ENCODE data around the gene ZNF100. TPM values are rescaled to one million over a fixed set of nuclear protein-coding genes. Genes with fewer than 3 reads are reported as not detected.

Gene ZNF100
- total RNA-seq, 1 experiment from 2014 or later, result 8.5 TPM

DNA sequence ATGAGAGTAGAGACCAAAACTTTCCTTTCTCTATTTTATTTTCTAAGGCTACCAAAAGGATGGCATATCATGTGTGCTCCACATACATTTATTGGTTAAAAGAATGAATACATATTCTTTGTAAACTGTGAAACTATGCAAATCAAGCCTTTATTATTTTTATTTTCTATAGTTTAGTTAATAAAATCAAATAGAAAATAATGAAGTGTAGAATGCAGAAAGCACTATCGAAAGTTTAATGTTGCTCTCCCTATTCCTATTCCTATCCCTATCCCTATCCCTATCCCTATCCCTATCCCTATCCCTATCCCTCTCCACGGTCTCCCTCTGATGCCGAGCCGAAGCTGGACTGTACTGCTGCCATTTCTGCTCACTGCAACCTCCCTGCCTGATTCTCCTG, 60.3 kb downstream of the ZNF100 start:
- no peaks in the 10 kb centered on the region for H3K9me2 ChIP-seq (ENCODE audit: insufficient read depth)
- H3K36me3 ChIP-seq (ENCODE audit: control insufficient read depth in 1 of 2, insufficient read depth in 2 of 2, low read length in 2 of 2), result no peaks in the 10 kb centered on the region
- H3K27ac ChIP-seq (ENCODE audit: low read depth, low read length), result no peak overlapping the region
- no peaks in the 10 kb centered on the region for H3K27me3 ChIP-seq (ENCODE audit: insufficient read depth, low read length)
- TF ChIP-seq RAD21 (IDR thresholded peaks at IDR 0.05; ENCODE audit: low read depth) (no peak), CBX3 (IDR thresholded peaks at IDR 0.05; ENCODE audit: low read depth) (no peak)
- H3K4me2 ChIP-seq (ENCODE audit: low read length), result no peak overlapping the region
- DNase-seq (ENCODE audit: low read depth, low spot score) (no peak), ATAC-seq (no peak)
- H3K79me2 ChIP-seq (ENCODE audit: insufficient read depth, low read length), result no peaks in the 10 kb centered on the region
- CTCF ChIA-PET, result no interaction called here
- no peak overlapping the region for H2AFZ ChIP-seq (ENCODE audit: low read depth, low read length, poor library complexity, severe bottlenecking)
- no peaks in the 10 kb centered on the region for H3K4me1 ChIP-seq (ENCODE audit: control insufficient read depth in 1 of 2, insufficient read depth in 2 of 2, low read length in 2 of 2)
- BruUV-seq (replicated peaks), result no TSS peak
- H4K20me1 ChIP-seq (ENCODE audit: insufficient read depth), result no peaks in the 10 kb centered on the region
- no peak overlapping the region for H3K4me3 ChIP-seq (replicated peaks in 1 of 2; ENCODE audit: low read depth in 1 of 2, low read length in 2 of 2)
- POLR2A ChIA-PET, result no interaction called here
- RAD21 ChIA-PET (ENCODE audit: low non-redundant PET in 1 of 2, low total read pairs in 2 of 2, uncharacterized antibody in 2 of 2, unreplicated experiment in 2 of 2), result no interaction called here
- intact Hi-C loops (cut with micrococcal nuclease), result no loop called here
- H3K9me3 ChIP-seq (ENCODE audit: control insufficient read depth in 1 of 2, insufficient read depth in 1 of 2, low read depth in 1 of 2, low read length in 2 of 2), result peaks cover 0 to 3% of the 10 kb centered on the region in 2 experiments; a peak in 1 of 4 replicates
- no peak overlapping the region for H3K9ac ChIP-seq (ENCODE audit: low read length)

DNA sequence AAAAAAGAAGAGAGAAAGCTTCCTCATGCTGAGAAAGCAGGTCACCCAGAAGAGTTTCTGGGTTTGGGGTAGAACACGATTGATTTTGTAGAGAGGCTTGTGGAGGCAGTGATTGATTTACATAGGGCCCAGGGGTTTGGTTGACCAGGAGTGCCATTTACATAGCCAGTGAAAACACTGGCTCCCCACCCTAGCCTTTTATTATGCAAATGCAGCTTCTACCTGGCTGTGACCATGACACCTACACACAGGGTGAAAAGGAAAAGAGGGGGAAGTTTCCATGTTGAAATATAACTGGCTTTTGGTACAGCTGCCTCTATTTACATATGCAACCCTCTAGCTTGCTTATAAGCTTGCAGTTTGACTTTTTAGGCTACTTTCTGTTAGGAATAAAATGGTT, 62.0 kb downstream of the ZNF100 start:
- TF ChIP-seq, protein P1, sequence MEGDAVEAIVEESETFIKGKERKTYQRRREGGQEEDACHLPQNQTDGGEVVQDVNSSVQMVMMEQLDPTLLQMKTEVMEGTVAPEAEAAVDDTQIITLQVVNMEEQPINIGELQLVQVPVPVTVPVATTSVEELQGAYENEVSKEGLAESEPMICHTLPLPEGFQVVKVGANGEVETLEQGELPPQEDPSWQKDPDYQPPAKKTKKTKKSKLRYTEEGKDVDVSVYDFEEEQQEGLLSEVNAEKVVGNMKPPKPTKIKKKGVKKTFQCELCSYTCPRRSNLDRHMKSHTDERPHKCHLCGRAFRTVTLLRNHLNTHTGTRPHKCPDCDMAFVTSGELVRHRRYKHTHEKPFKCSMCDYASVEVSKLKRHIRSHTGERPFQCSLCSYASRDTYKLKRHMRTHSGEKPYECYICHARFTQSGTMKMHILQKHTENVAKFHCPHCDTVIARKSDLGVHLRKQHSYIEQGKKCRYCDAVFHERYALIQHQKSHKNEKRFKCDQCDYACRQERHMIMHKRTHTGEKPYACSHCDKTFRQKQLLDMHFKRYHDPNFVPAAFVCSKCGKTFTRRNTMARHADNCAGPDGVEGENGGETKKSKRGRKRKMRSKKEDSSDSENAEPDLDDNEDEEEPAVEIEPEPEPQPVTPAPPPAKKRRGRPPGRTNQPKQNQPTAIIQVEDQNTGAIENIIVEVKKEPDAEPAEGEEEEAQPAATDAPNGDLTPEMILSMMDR (IDR thresholded peaks at IDR 0.05 in 2 of 3, conservative IDR thresholded peaks at IDR 0.05 in 1 of 3; ENCODE audit: borderline replicate concordance in 1 of 3, insufficient read depth in 1 of 3, low read depth in 2 of 3, low read length in 2 of 3), result no peak
- TF ChIP-seq, protein P2, sequence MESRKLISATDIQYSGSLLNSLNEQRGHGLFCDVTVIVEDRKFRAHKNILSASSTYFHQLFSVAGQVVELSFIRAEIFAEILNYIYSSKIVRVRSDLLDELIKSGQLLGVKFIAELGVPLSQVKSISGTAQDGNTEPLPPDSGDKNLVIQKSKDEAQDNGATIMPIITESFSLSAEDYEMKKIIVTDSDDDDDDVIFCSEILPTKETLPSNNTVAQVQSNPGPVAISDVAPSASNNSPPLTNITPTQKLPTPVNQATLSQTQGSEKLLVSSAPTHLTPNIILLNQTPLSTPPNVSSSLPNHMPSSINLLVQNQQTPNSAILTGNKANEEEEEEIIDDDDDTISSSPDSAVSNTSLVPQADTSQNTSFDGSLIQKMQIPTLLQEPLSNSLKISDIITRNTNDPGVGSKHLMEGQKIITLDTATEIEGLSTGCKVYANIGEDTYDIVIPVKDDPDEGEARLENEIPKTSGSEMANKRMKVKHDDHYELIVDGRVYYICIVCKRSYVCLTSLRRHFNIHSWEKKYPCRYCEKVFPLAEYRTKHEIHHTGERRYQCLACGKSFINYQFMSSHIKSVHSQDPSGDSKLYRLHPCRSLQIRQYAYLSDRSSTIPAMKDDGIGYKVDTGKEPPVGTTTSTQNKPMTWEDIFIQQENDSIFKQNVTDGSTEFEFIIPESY (IDR thresholded peaks at IDR 0.05; ENCODE audit: extremely low read depth, insufficient replicate concordance, low read length), result no peak
- TF ChIP-seq ELF1 (IDR thresholded peaks at IDR 0.05; ENCODE audit: borderline replicate concordance, low read depth) (no peak), JUND (IDR thresholded peaks at IDR 0.05) (no peak), EGR1 (IDR thresholded peaks at IDR 0.05; ENCODE audit: low read depth) (no peak), FOSL1 (IDR thresholded peaks at IDR 0.05; ENCODE audit: low read depth) (no peak), EZH2 (IDR thresholded peaks at IDR 0.05) (no peak)
- TF ChIP-seq, protein P3, sequence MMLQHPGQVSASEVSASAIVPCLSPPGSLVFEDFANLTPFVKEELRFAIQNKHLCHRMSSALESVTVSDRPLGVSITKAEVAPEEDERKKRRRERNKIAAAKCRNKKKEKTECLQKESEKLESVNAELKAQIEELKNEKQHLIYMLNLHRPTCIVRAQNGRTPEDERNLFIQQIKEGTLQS (IDR thresholded peaks at IDR 0.05), result no peak
- Histone ChIP-seq H3K9ac (ENCODE audit: low read length) (no peak overlapping the region), H3K9me2 (ENCODE audit: insufficient read depth) (no peaks in the 10 kb centered on the region), H2AFZ (ENCODE audit: low read depth, low read length, poor library complexity, severe bottlenecking) (no peak overlapping the region), H3K4me3 (replicated peaks in 1 of 2; ENCODE audit: low read depth in 1 of 2, low read length in 2 of 2) (no peak overlapping the region), H3K9me3 (ENCODE audit: control insufficient read depth in 1 of 2, insufficient read depth in 1 of 2, low read depth in 1 of 2, low read length in 2 of 2) (peaks cover 0 to 10% of the 10 kb centered on the region in 2 experiments; a peak in 1 of 4 replicates), H3K79me2 (ENCODE audit: insufficient read depth, low read length) (no peaks in the 10 kb centered on the region), H3K27ac (ENCODE audit: low read depth, low read length) (no peak overlapping the region), H4K20me1 (ENCODE audit: insufficient read depth) (no peaks in the 10 kb centered on the region), H3K36me3 (ENCODE audit: control insufficient read depth in 1 of 2, insufficient read depth in 2 of 2, low read length in 2 of 2) (no peaks in the 10 kb centered on the region), H3K4me2 (ENCODE audit: low read length) (no peak overlapping the region), H3K27me3 (ENCODE audit: insufficient read depth, low read length) (no peaks in the 10 kb centered on the region), H3K4me1 (ENCODE audit: control insufficient read depth in 1 of 2, insufficient read depth in 2 of 2, low read length in 2 of 2) (no peaks in the 10 kb centered on the region)
- POLR2A ChIA-PET, result no interaction called here
- RAD21 ChIA-PET (ENCODE audit: low non-redundant PET in 1 of 2, low total read pairs in 2 of 2, uncharacterized antibody in 2 of 2, unreplicated experiment in 2 of 2), result no interaction called here
- BruUV-seq (replicated peaks), result no TSS peak
- CTCF ChIA-PET, result no interaction called here
- intact Hi-C loops (cut with micrococcal nuclease), result no loop called here
- ATAC-seq (no peak), DNase-seq (ENCODE audit: low read depth, low spot score) (no peak)

Data from HCT116 (cell line).